ENCODE data around the gene AOX1. TPM values are rescaled to one million over a fixed set of nuclear protein-coding genes. Genes with fewer than 3 reads are reported as not detected.
A peak's percentile ranks its signal among the peaks of the same experiment; 100 is the strongest.

Gene AOX1
- polyA plus RNA-seq, 2 of the 4 experiments (the other 2 are of a cell fraction) = 3.6 to 5.4 TPM

- H3K27ac ChIP-seq = peak overlapping the region in 1 of 2 experiments; percentile 8; a peak in 1 of 6 replicates
- H3K4me1 ChIP-seq = peaks cover 16% of the 10 kb centered on the region
- ChIA-PET CTCF (interaction anchor here (2.9 kb wide), 1 partner anchor 36 kb away, joined by 9 read pairs; no protein-coding TSS in a partner anchor), POLR2A (no interaction called here)
- FAIRE-seq = no peak
- WGBS (ENCODE audit: missing lambda C conversion rate) = 77% methylated on average over 3 of the region's 3 CpGs
- H3K4me3 ChIP-seq = no peak overlapping the region
- no peak for ATAC-seq
- no peak for TF ChIP-seq NR3C1 (IDR thresholded peaks at IDR 0.05)
- TF ChIP-seq E2F6 (IDR thresholded peaks at IDR 0.05; ENCODE audit: borderline replicate concordance, low read depth) = no peak
- TF ChIP-seq MYC (IDR thresholded peaks at IDR 0.05; ENCODE audit: borderline replicate concordance, low read length) = no peak
- no peak for TF ChIP-seq HEYL (CRISPR knock-in tag; IDR thresholded peaks at IDR 0.05)
- TF ChIP-seq JUNB (IDR thresholded peaks at IDR 0.05) = no peak
- no peak for TF ChIP-seq SREBF2 (IDR thresholded peaks at IDR 0.05)
- no peak for TF ChIP-seq EHF (CRISPR knock-in tag; IDR thresholded peaks at IDR 0.05)
- TF ChIP-seq RFX5 (IDR thresholded peaks at IDR 0.05) = no peak
- TF ChIP-seq BHLHE40 (IDR thresholded peaks at IDR 0.05; ENCODE audit: low read depth, low read length) = no peak
- TF ChIP-seq ELK1 (IDR thresholded peaks at IDR 0.05; ENCODE audit: low read depth, low read length) = no peak
- TF ChIP-seq TFCP2L1 (CRISPR knock-in tag; IDR thresholded peaks at IDR 0.05) = no peak
- no peak for TF ChIP-seq POLR2A (IDR thresholded peaks at IDR 0.05; ENCODE audit: low read length)
- TF ChIP-seq PHF8 (IDR thresholded peaks at IDR 0.05; ENCODE audit: borderline replicate concordance, low read depth) = no peak
- no peak for TF ChIP-seq ZFP36 (IDR thresholded peaks at IDR 0.05; ENCODE audit: borderline replicate concordance, partially characterized antibody)
- TF ChIP-seq MAFK (IDR thresholded peaks at IDR 0.05; ENCODE audit: partially characterized antibody) = no peak
- H3K4me2 ChIP-seq = no peak overlapping the region
- no peak for DNase-seq (ENCODE audit: low read depth in 1 of 2, low spot score in 1 of 2)
- no peaks in the 10 kb centered on the region for H3K9me3 ChIP-seq
Measured at GRCh38 chr2:200667413-200667812, 81.6 kb downstream of the AOX1 start.

- 71% methylated on average over 3 of the region's 3 CpGs for WGBS (ENCODE audit: missing lambda C conversion rate)
- Histone ChIP-seq H3K4me3 (no peak overlapping the region), H3K4me2 (no peak overlapping the region), H3K27ac (no peak overlapping the region), H3K9me3 (no peaks in the 10 kb centered on the region), H3K4me1 (peaks cover 6% of the 10 kb centered on the region)
- DNase-seq (ENCODE audit: low read depth in 1 of 2, low spot score in 1 of 2) (no peak), FAIRE-seq (no peak), ATAC-seq (no peak)
- ChIA-PET POLR2A (no interaction called here), CTCF (no interaction called here)
- TF ChIP-seq HMGXB4 (CRISPR knock-in tag; IDR thresholded peaks at IDR 0.05; ENCODE audit: borderline replicate concordance) = no peak
- TF ChIP-seq USF2 (IDR thresholded peaks at IDR 0.05) = no peak
- no peak for TF ChIP-seq CHD4 (IDR thresholded peaks at IDR 0.05; ENCODE audit: borderline replicate concordance)
- no peak for TF ChIP-seq E2F6 (IDR thresholded peaks at IDR 0.05; ENCODE audit: borderline replicate concordance, low read depth)
- no peak for TF ChIP-seq NFE2L2 (conservative IDR thresholded peaks at IDR 0.05; ENCODE audit: low read length)
- TF ChIP-seq POLR2A (IDR thresholded peaks at IDR 0.05; ENCODE audit: low read length) = no peak
- TF ChIP-seq REST (IDR thresholded peaks at IDR 0.05) = no peak
- TF ChIP-seq ZC3H11A (IDR thresholded peaks at IDR 0.05) = no peak
- TF ChIP-seq NPAS2 (CRISPR knock-in tag; IDR thresholded peaks at IDR 0.05; ENCODE audit: borderline replicate concordance) = no peak
- TF ChIP-seq HOXB13 (CRISPR knock-in tag; IDR thresholded peaks at IDR 0.05; ENCODE audit: low read depth) = no peak
- TF ChIP-seq EHMT2 (IDR thresholded peaks at IDR 0.05; ENCODE audit: low read depth) = no peak
- TF ChIP-seq MYC (IDR thresholded peaks at IDR 0.05; ENCODE audit: borderline replicate concordance, low read length) = no peak
- TF ChIP-seq ZSCAN20 (CRISPR knock-in tag; IDR thresholded peaks at IDR 0.05) = no peak
- no peak for TF ChIP-seq MAZ (IDR thresholded peaks at IDR 0.05; ENCODE audit: borderline replicate concordance, low read depth, low read length)
- no peak for TF ChIP-seq FOXS1 (CRISPR knock-in tag; IDR thresholded peaks at IDR 0.05)
- TF ChIP-seq KDM5A (IDR thresholded peaks at IDR 0.05) = no peak
- TF ChIP-seq BCL3 (IDR thresholded peaks at IDR 0.05) = no peak
Measured at GRCh38 chr2:200668478-200668877, 82.7 kb downstream of the AOX1 start.
